ENCODE results near the gene TNPO3. TPM values are rescaled to one million over a fixed set of nuclear protein-coding genes. Genes with fewer than 3 reads are reported as not detected.

The TNPO3 gene
- total RNA-seq, 1 donor from 2014 or later: 32.6 TPM

DNA sequence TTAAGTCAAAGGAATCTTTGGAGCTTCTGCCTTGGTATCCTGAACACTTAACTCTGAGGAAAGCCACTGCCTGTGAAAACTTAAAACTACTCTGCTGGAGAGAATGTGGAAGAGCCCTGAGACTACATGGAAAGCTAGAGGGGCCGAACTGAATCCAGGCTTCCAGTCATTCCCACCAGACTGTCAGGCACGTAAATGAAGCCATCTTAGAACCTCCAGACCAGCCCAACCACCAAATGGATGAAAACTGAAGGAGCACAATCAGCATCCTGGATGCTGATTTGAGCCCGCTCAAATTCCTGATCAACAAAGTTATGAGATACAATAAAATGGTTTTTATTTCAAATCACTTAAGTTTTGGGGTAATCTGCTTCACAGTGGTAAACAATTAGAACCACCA, 30.8 kb downstream of the TNPO3 start:
- no peak for DNase-seq
- intact Hi-C loops (cut with micrococcal nuclease): no loop called here
- H3K9me3 ChIP-seq (replicated peaks): no peaks in the 10 kb centered on the region
- H3K27me3 ChIP-seq (ENCODE audit: low read depth): no peaks in the 10 kb centered on the region
- TF ChIP-seq, protein P1, sequence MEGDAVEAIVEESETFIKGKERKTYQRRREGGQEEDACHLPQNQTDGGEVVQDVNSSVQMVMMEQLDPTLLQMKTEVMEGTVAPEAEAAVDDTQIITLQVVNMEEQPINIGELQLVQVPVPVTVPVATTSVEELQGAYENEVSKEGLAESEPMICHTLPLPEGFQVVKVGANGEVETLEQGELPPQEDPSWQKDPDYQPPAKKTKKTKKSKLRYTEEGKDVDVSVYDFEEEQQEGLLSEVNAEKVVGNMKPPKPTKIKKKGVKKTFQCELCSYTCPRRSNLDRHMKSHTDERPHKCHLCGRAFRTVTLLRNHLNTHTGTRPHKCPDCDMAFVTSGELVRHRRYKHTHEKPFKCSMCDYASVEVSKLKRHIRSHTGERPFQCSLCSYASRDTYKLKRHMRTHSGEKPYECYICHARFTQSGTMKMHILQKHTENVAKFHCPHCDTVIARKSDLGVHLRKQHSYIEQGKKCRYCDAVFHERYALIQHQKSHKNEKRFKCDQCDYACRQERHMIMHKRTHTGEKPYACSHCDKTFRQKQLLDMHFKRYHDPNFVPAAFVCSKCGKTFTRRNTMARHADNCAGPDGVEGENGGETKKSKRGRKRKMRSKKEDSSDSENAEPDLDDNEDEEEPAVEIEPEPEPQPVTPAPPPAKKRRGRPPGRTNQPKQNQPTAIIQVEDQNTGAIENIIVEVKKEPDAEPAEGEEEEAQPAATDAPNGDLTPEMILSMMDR (IDR thresholded peaks at IDR 0.05; ENCODE audit: borderline replicate concordance): no peak
- H3K4me3 ChIP-seq: no peak overlapping the region
- H3K27ac ChIP-seq (replicated peaks): no peak overlapping the region
- H3K36me3 ChIP-seq: peaks cover 6% of the 10 kb centered on the region
- peaks cover 22% of the 10 kb centered on the region for H3K4me1 ChIP-seq

DNA sequence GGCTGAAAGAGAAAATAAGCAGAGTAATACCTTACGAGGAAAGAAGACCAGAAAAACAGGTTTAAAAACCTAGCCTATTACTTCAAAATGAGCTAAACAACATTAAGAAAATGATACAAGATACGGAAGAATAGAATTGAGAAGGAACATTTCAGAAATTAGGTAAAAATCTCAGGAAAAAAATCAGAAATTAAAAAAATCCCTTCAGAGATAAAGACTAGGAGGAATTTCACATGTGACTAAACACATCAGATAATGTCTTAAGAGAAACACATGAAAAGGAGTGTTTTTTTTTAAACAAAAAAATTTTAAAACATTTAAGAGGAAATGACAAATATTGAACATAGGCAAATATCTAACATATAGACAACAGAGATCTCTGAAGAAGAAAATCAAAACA, 33.3 kb downstream of the TNPO3 start:
- TF ChIP-seq, protein P1 (IDR thresholded peaks at IDR 0.05; ENCODE audit: borderline replicate concordance): no peak

DNA sequence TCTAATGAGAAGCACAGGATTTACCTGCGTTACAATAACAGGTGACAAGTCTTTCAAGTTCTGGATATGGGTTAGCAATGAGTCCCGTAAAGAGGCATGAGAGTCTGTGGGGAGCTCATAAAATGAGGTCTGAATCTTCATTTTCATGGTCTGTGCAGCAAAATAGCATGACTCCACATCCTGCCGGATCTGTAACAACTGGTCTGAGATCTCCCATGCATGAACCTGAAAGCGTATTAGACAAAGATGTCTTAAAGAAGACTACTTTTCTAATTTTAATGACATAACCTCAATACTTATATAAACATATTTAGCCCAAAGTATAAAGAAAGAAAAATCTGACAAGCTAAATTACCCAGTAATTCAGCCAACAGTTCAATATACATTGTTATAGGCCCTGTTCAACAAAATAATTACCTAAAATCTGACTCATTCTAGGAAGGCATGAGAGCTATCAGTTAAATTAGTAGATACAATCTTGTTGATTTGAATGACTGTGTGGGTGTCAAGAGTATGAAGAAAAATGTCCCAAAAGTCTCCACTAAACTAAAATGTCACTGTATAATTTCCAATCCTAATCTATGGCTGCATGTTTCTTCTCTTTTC, 36.9 kb downstream of the TNPO3 start:
- Histone ChIP-seq H3K4me3 (no peak overlapping the region), H3K36me3 (peaks cover 44% of the 10 kb centered on the region), H3K4me1 (peaks cover 5% of the 10 kb centered on the region), H3K27me3 (ENCODE audit: low read depth) (no peaks in the 10 kb centered on the region), H3K9me3 (replicated peaks) (no peaks in the 10 kb centered on the region), H3K27ac (replicated peaks) (no peak overlapping the region)
- intact Hi-C loops (cut with micrococcal nuclease): no loop called here
- TF ChIP-seq, protein P1 (IDR thresholded peaks at IDR 0.05; ENCODE audit: borderline replicate concordance): no peak
- DNase-seq: no peak

More for the DNA sequence above, 33.3 kb downstream of the TNPO3 start:
- Histone ChIP-seq H3K36me3 (peaks cover 12% of the 10 kb centered on the region), H3K4me1 (peaks cover 14% of the 10 kb centered on the region), H3K27me3 (ENCODE audit: low read depth) (no peaks in the 10 kb centered on the region), H3K9me3 (replicated peaks) (no peaks in the 10 kb centered on the region), H3K27ac (replicated peaks) (no peak overlapping the region), H3K4me3 (no peak overlapping the region)
- intact Hi-C loops (cut with micrococcal nuclease): no loop called here
- DNase-seq: no peak

DNA sequence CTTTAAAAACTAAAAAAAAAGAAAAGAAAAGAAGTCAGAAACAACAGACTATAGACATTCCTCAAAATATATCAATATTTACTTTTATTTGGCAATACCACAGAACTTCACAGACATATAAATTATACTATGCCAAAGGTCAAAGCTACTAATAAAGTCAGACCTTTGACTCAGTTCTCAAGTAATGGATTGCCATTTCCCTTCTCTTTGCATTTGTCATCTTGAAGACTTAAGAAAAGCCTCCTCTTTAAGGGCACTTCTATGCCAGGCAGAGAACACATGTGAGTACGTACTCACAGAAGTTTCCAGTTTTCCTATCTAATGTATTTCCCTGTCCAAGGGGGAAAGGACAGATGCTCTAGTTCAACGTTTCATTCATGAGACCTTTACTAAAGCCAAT, 37.6 kb downstream of the TNPO3 start:
- Histone ChIP-seq H3K36me3 (peaks cover 44% of the 10 kb centered on the region), H3K27me3 (ENCODE audit: low read depth) (no peaks in the 10 kb centered on the region), H3K4me1 (no peaks in the 10 kb centered on the region), H3K9me3 (replicated peaks) (no peaks in the 10 kb centered on the region), H3K27ac (replicated peaks) (no peak overlapping the region), H3K4me3 (no peak overlapping the region)
- TF ChIP-seq, protein P1 (IDR thresholded peaks at IDR 0.05; ENCODE audit: borderline replicate concordance): no peak
- intact Hi-C loops (cut with micrococcal nuclease): no loop called here
- no peak for DNase-seq

DNA sequence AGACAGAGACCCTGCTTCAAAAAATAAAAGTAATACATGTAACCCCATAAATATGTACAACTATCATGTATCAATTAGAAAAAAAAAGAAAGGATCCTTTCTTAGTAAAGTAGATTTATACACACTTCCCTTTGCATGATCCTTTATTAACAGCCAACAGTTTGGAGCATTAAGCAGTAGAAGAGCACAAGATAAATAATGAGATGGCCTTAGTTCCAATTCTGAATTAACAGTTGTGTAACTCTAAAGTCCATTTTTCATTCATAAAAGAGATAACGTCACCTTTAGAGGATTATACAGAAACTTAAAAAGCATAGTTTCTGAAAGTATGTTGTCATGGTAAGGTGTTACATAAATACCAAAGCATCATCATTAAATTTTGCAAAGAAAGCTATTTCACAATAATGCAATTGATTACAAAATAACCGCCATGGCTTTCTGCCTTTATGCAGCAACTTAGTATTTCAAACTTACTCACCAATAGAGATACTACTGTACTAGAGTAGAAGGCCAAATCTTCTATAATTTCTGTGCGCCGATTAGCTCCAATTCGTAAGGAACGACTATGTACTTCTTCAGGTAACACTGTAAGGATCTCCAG, 40.3 kb downstream of the TNPO3 start:
- DNase-seq: no peak
- no peak overlapping the region for H3K4me3 ChIP-seq
- no peaks in the 10 kb centered on the region for H3K9me3 ChIP-seq (replicated peaks)
- TF ChIP-seq, protein P1 (IDR thresholded peaks at IDR 0.05; ENCODE audit: borderline replicate concordance): no peak
- intact Hi-C loops (cut with micrococcal nuclease): no loop called here
- H3K27me3 ChIP-seq (ENCODE audit: low read depth): no peaks in the 10 kb centered on the region
- H3K4me1 ChIP-seq: peaks cover 9% of the 10 kb centered on the region
- peaks cover 59% of the 10 kb centered on the region for H3K36me3 ChIP-seq
- no peak overlapping the region for H3K27ac ChIP-seq (replicated peaks)
